GM13977 (cell line): ENCODE data around the gene SP100.

Source experiments
- DNase-seq: peaks from one replicate; pipeline ENCODE4 v3.0.0; 2012; ENCODE audit warnings: low spot score
- in situ Hi-C: fragments of 300-500 bp; cut with MboI; formaldehyde crosslinking; loops from one replicate; pipeline ENCODE4 v1.12.0; 2022; ENCODE audit warnings: low sequenced_read_pairs, low pct_unique_long_range_greater_than_20kb, mixed read lengths, inconsistent platforms; ENCODE audit not compliant: unreplicated experiment
- TF ChIP-seq, protein P1 (sequence below): IDR thresholded peaks from 2 replicates; pipeline ENCODE4 v1.5.1; 2012; ENCODE audit warnings: mild to moderate bottlenecking, control low read depth; ENCODE audit not compliant: insufficient read depth; ENCODE audit errors: extremely low read depth, missing control alignments

The SP100 gene

GRCh38 chr2:230541934-230542380, 126.0 kb downstream of the SP100 start:
- TF ChIP-seq, protein P1, sequence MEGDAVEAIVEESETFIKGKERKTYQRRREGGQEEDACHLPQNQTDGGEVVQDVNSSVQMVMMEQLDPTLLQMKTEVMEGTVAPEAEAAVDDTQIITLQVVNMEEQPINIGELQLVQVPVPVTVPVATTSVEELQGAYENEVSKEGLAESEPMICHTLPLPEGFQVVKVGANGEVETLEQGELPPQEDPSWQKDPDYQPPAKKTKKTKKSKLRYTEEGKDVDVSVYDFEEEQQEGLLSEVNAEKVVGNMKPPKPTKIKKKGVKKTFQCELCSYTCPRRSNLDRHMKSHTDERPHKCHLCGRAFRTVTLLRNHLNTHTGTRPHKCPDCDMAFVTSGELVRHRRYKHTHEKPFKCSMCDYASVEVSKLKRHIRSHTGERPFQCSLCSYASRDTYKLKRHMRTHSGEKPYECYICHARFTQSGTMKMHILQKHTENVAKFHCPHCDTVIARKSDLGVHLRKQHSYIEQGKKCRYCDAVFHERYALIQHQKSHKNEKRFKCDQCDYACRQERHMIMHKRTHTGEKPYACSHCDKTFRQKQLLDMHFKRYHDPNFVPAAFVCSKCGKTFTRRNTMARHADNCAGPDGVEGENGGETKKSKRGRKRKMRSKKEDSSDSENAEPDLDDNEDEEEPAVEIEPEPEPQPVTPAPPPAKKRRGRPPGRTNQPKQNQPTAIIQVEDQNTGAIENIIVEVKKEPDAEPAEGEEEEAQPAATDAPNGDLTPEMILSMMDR = no peak
- peak; percentile 50 for DNase-seq
- in situ Hi-C loops = no loop called here

DNA sequence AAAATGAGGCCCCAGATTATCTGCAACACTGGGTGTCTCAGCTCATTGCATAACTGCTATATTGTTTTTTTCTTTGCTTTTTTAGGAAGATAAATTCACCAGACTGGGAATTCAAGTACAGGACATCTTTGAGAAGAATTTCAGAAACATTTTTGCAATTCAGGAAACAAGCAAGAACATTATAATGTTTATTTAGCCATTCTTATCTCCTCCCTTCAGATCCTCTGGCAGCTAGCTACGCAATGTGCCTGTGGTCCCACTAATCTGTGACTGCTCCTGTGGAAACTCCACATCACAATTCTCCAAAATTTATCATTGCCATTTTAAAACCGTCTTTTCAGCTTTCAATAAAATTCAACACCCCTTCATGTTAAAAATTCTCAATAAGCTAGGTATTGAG, 126.8 kb downstream of the SP100 start:
- no peak for DNase-seq
- in situ Hi-C loops = no loop called here
- TF ChIP-seq, protein P1 = no peak

DNA sequence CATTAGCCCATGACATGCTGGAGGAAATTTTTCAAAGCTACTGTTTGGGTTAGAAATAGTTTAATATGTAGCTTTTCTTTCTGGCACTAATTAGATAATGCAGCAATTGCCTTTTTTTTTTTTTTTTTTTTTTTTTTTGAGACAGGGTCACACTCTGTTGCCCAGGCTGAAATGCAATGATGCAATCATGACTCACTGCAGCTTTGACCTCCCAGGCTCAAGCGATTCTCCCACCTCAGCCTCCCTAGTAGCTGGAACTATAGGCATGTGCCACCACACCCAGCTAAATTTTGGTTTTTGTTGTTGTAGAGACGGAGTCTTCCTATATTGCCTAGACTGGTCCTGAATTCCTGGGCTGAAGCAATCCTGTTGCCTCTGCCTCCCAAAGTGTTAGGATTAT, 136.2 kb downstream of the SP100 start:
- in situ Hi-C loops = no loop called here
- TF ChIP-seq, protein P1 = no peak
- no peak for DNase-seq

DNA sequence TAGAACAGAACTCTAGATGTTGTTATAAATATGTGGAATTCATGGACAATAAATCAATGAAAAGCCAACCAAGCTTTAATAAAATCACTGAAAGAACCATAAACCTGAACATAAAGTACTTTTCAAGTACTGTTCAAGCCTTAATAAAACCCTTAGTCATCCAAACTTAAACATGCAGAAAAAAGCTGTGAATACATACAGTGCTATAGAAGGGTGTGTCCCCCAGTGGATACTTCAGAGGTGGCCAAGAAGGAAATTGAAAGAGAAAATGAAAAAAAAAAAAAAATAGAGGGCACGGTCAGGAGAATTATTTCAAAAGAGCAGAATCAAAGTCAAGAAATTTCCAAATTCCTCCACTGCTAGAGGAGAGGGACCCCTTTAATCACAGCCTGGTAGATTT, 141.1 kb downstream of the SP100 start:
- TF ChIP-seq, protein P1 = no peak
- DNase-seq = no peak
- in situ Hi-C loops = no loop called here

- in situ Hi-C loops = no loop called here
- no peak for DNase-seq
- TF ChIP-seq, protein P1 = no peak
Observed at GRCh38 chr2:230564805-230565779, 149.1 kb downstream of the SP100 start.

- TF ChIP-seq, protein P1 = no peak
- no peak for DNase-seq
- in situ Hi-C loops = no loop called here
Observed at GRCh38 chr2:230569298-230569697, 153.3 kb downstream of the SP100 start.
